Activated naive CD4-positive, alpha-beta T cell treated with anti-CD3 and anti-CD28 coated beads for 36 hours (primary cell): ENCODE data around the gene ANKS3. TPM values are rescaled to one million over a fixed set of nuclear protein-coding genes. Genes with fewer than 3 reads are reported as not detected.
A peak's percentile ranks its signal among the peaks of the same experiment; 100 is the strongest.
"Not testable (repeated sequence)": the region's sequence is repeated elsewhere in the genome, so short reads cannot be mapped to it uniquely, and the experiment has no call there.

Experiments
- CTCF ChIA-PET: fragments of 350-600 bp; sonication (Branson Sonifier 250); formaldehyde crosslinking; loops from one replicate; lab custom pipeline; 2021; ENCODE audit warnings: antibody characterized with exemption; lab: Charles Lee
- DNase-seq: peaks from one replicate; pipeline ENCODE4 v3.0.0-alpha.2; 2020
- H3K27ac Mint-ChIP-seq: one replicate; pipeline ENCODE4 v1.8.0; 2021; ENCODE audit warnings: mild to moderate bottlenecking, mixed read lengths
- H3K27me3 Mint-ChIP-seq: one replicate; pipeline ENCODE4 v1.8.0; 2021; ENCODE audit warnings: low read depth, mixed read lengths
- H3K36me3 Mint-ChIP-seq: one replicate; pipeline ENCODE4 v1.8.0; 2021; ENCODE audit warnings: low read depth, mixed read lengths
- H3K4me1 Mint-ChIP-seq: one replicate; pipeline ENCODE4 v1.8.0; 2021; ENCODE audit warnings: low read depth, mixed read lengths
- H3K4me3 Mint-ChIP-seq: one replicate; pipeline ENCODE4 v1.8.0; 2021; ENCODE audit warnings: mild to moderate bottlenecking, moderate library complexity, mixed read lengths
- H3K9me3 Mint-ChIP-seq: one replicate; pipeline ENCODE4 v1.8.0; 2021; ENCODE audit warnings: mixed read lengths
- intact Hi-C: fragments of 100-400 bp; cut with micrococcal nuclease; formaldehyde crosslinking; loops from one replicate; pipeline ENCODE4 v1.15.1; 2023
- total RNA-seq, 2 experiments: library from RNA; stranded (reverse); gene quantifications; one replicate each; pipeline ENCODE4 v1.2.3, GENCODE V29; 2021

The ANKS3 gene
- total RNA-seq, 2 experiments from 2014 or later, result 8.2 to 11.7 TPM

DNA sequence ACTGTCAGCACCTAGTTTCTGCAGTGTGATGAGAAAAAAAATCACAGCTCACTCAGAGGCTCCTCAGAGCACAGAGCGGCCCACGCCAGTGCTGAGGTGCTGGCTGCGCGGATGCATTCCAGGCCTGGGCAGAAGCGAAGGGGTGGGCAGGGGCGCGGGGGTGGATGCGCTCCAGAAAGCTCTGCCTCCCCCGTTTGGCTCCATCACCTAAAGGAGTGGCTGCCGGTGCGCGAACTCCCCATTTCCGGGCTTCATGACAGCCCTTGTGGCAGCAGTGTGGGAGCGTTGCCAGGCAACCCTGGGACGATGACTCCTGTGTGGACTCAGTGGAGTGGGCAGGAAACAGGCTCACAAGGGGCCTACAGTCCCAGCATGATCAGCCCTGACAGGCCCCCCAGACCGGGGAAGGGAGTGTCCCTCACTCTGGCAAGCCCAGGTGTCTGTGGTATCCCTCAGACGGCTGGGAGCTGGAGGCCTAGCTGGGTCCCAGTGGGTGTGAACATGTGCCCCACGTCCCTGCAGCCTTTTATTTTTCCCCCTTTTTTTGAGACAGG is 73.5 kb downstream of the ANKS3 start:
- intact Hi-C loops, result loop anchor here (2.0 kb wide), 1 partner anchor 16 kb away; no protein-coding TSS in a partner anchor
- Mint-ChIP-seq H3K4me3 (no peak overlapping the region), H3K4me1 (peaks cover 65% of the 10 kb centered on the region), H3K27me3 (no peaks in the 10 kb centered on the region), H3K36me3 (peaks cover 18% of the 10 kb centered on the region), H3K9me3 (no peaks in the 10 kb centered on the region), H3K27ac (peak overlapping the region; percentile 61)
- CTCF ChIA-PET, result interaction anchor here (0.7 to 1.0 kb wide), 3 partner anchors 9 to 178 kb away, joined by 5 to 7 read pairs (median 6); no protein-coding TSS in a partner anchor
- DNase-seq, result peak; percentile 89

- peaks cover 57% of the 10 kb centered on the region for H3K4me1 Mint-ChIP-seq
- intact Hi-C loops, result loop anchor here (2.0 kb wide), 1 partner anchor 17 kb away; no protein-coding TSS in a partner anchor
- H3K27ac Mint-ChIP-seq, result no peak overlapping the region
- peaks cover 19% of the 10 kb centered on the region for H3K36me3 Mint-ChIP-seq
- CTCF ChIA-PET, result interaction anchor here (0.9 to 1.2 kb wide), 2 partner anchors 8 to 34 kb away, joined by 4 to 6 read pairs; no protein-coding TSS in a partner anchor
- no peaks in the 10 kb centered on the region for H3K9me3 Mint-ChIP-seq
- DNase-seq, result no peak
- H3K4me3 Mint-ChIP-seq, result no peak overlapping the region
- H3K27me3 Mint-ChIP-seq, result no peaks in the 10 kb centered on the region
These were observed 74.4 kb downstream of the ANKS3 start for GRCh38 chr16:4659363-4660353.

DNA sequence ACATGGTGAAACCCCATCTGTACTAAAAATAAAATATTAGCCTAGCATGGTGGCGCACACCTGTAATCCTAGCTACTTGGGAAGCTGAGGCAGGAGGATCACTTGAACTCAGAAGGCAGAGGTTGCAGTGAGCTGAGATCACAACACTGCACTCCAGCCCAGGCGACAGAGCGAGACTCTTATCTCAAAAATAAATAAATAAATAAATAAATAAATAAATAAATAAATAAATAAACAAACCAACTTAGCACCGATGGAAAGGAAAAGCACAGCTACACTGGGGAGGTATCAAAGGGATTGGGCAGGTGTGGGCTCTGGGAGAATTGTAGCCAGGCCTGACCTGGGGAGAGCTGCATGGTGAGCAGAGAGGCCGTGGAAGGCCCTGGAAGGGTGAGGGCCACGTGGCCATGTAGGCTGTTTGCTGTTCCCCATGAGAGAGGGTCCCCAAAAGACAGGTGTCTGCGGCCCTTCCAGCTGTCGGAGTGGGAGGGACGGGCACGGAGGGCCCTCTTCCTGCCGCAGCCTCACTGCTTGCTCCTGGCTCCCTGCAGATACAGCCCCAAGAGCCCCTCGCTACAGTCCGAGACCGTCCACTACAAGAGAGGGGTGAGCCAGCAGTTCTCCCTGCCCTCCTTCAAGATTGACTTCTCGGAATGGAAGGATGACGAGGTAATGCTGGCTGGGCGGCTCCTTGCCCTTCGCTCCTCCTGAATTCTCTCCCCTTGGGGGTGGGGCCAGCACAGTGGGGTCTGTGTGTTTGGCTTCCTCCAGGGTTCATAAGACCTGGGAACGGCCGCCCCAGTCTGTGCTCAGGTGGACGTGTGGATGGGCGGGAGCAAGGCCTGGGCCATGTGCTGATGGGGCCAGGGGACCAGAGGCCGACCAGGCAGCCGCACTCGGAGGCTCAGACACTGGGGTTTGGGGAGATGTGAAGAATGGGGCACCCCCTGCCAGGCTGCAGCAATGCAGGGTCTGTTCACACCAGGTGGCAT is 77.1 kb downstream of the ANKS3 start:
- CTCF ChIA-PET, result no interaction called here
- no peaks in the 10 kb centered on the region for H3K9me3 Mint-ChIP-seq
- no peak overlapping the region for H3K4me3 Mint-ChIP-seq
- no peak for DNase-seq
- intact Hi-C loops, result no loop called here
- peaks cover 16% of the 10 kb centered on the region for H3K36me3 Mint-ChIP-seq
- no peaks in the 10 kb centered on the region for H3K27me3 Mint-ChIP-seq
- H3K27ac Mint-ChIP-seq, result no peak overlapping the region
- H3K4me1 Mint-ChIP-seq, result peaks cover 33% of the 10 kb centered on the region

- CTCF ChIA-PET, result no interaction called here
- no peak overlapping the region for H3K27ac Mint-ChIP-seq
These were observed 77.8 kb downstream of the ANKS3 start for GRCh38 chr16:4656221-4656620.

DNA sequence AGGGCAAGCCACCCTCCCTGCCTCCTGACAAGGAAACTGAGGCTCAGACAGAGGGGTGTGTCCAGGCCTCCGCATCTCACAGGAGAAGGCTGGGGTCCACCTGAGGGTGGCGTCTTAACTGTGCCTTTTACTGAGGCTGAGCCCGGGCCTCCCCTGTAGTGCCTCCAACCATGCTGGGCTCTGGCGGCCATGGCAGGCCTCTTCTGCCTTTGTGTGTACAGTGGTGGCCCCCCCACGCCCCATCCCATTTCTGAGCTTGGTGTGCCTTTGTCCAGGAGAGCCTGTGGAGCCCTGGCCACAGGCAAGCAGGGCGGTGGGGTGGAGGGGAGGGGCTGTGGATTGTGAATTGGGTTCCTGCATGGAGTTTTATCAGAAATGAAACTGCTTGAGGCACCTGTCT is 78.3 kb downstream of the ANKS3 start:
- no peak overlapping the region for H3K4me3 Mint-ChIP-seq
- CTCF ChIA-PET, result interaction anchor here (0.7 kb wide), 1 partner anchor 81 kb away, joined by 4 read pairs; no protein-coding TSS in a partner anchor
- DNase-seq, result no peak
- peaks cover 21% of the 10 kb centered on the region for H3K4me1 Mint-ChIP-seq
- H3K27ac Mint-ChIP-seq, result no peak overlapping the region
- no peaks in the 10 kb centered on the region for H3K9me3 Mint-ChIP-seq
- peaks cover 17% of the 10 kb centered on the region for H3K36me3 Mint-ChIP-seq
- H3K27me3 Mint-ChIP-seq, result no peaks in the 10 kb centered on the region
- intact Hi-C loops, result no loop called here

More at GRCh38 chr16:4656221-4656620, 77.8 kb downstream of the ANKS3 start:
- no peaks in the 10 kb centered on the region for H3K9me3 Mint-ChIP-seq
- H3K4me1 Mint-ChIP-seq, result peaks cover 26% of the 10 kb centered on the region
- H3K4me3 Mint-ChIP-seq, result no peak overlapping the region
- no peak for DNase-seq
- H3K27me3 Mint-ChIP-seq, result no peaks in the 10 kb centered on the region
- intact Hi-C loops, result no loop called here
- H3K36me3 Mint-ChIP-seq, result peaks cover 17% of the 10 kb centered on the region

DNA sequence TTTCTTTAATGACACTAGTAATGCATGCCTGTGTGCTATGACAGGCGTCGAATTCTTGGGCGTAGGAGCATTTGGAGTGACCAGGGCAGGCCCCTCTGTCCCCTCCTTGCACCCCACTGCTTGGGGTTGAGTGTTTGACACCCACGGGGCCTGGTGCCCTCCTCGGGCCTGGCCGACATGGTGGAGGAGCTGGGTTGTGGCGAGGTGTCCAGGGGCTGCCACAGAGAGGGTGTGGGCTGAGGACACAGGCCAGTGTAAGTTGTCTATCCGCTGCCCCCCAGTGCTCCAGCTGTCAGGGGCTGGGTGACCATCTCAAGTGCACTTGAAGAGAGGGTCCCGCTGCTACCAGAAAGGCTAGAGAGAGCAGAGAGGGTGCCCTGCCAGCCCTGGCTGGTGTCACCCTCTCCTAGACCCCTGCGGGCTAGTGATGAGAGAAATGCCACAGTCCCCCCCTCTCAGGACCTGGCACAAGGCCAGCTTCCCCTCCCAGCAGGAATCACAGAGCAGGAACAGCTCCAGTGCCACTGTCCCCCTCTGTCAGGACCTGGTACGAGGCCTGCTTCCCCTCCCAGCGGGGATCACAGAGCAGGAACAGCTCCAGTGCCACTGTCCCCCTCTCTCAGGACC is 79.0 kb downstream of the ANKS3 start:
- intact Hi-C loops, result no loop called here
- CTCF ChIA-PET, result interaction anchor here (0.7 to 1.6 kb wide), 2 partner anchors 9 to 81 kb away, joined by 4 read pairs; no protein-coding TSS in a partner anchor
- peaks cover 17% of the 10 kb centered on the region for H3K36me3 Mint-ChIP-seq
- H3K27me3 Mint-ChIP-seq, result no peaks in the 10 kb centered on the region
- DNase-seq, result no peak
- peaks cover 18% of the 10 kb centered on the region for H3K4me1 Mint-ChIP-seq
- no peak overlapping the region for H3K4me3 Mint-ChIP-seq
- H3K27ac Mint-ChIP-seq, result no peak overlapping the region
- no peaks in the 10 kb centered on the region for H3K9me3 Mint-ChIP-seq

- CTCF ChIA-PET, result interaction anchor here (1.6 kb wide), 1 partner anchor 10 kb away, joined by 4 read pairs; no protein-coding TSS in a partner anchor
- intact Hi-C loops, result no loop called here
- Mint-ChIP-seq H3K36me3 (peaks cover 15% of the 10 kb centered on the region), H3K4me1 (peaks cover 18% of the 10 kb centered on the region), H3K27ac (no peak overlapping the region), H3K4me3 (no peak overlapping the region), H3K27me3 (no peaks in the 10 kb centered on the region), H3K9me3 (no peaks in the 10 kb centered on the region)
- no peak for DNase-seq
These were observed 79.8 kb downstream of the ANKS3 start for GRCh38 chr16:4654011-4654963.

DNA sequence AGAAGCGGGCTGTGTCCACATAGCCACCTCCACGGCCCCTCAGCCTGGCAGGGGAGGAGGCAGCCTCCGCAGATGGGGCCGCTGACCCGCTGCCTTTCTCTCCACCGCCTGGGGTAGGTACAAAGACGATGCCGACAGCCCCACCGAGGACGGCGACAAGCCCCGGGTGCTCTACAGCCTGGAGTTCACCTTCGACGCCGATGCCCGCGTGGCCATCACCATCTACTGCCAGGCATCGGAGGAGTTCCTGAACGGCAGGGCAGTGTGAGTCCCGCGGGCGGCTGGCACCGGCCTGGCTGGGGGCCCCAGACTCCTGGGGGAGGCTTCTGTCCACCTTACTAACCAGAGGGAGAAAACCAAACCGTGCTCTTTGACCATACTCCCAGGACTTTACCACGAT is 81.5 kb downstream of the ANKS3 start:
- Mint-ChIP-seq H3K27me3 (no peaks in the 10 kb centered on the region), H3K36me3 (peaks cover 12% of the 10 kb centered on the region), H3K4me1 (peaks cover 20% of the 10 kb centered on the region), H3K4me3 (no peak overlapping the region), H3K27ac (no peak overlapping the region), H3K9me3 (no peaks in the 10 kb centered on the region)
- CTCF ChIA-PET, result no interaction called here
- DNase-seq, result no peak
- intact Hi-C loops, result no loop called here

DNA sequence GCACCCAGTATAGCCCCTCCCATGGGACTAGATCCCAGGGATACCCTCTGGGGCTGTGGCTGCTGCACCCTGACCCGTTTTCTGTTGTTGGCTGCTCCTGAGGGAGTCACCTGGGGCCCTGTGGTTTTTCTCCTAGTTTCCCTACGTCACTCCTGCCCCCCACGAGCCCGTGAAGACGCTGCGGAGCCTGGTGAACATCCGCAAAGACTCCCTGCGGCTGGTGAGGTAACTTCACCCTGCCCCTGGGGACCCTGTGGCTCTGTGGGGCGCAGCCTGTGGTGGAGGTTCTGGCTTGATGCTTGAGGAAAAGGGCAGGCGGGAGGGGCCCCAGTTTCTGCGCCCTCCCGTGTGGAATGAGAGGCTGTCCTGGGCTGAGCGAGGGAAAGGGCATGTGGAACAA is 82.2 kb downstream of the ANKS3 start:
- CTCF ChIA-PET, result interaction anchor here (0.5 to 1.3 kb wide), 4 partner anchors 8 to 115 kb away, joined by 3 to 7 read pairs (median 4); no protein-coding TSS in a partner anchor
- Mint-ChIP-seq H3K27ac (no peak overlapping the region), H3K4me3 (no peak overlapping the region), H3K9me3 (no peaks in the 10 kb centered on the region), H3K4me1 (peaks cover 27% of the 10 kb centered on the region), H3K36me3 (peaks cover 12% of the 10 kb centered on the region), H3K27me3 (no peaks in the 10 kb centered on the region)
- DNase-seq, result no peak
- intact Hi-C loops, result loop anchor here (2.0 kb wide), 1 partner anchor 35 kb away; no protein-coding TSS in a partner anchor

- CTCF ChIA-PET, result interaction anchor here (0.6 to 1.7 kb wide), 15 partner anchors 8 to 299 kb away, joined by 3 to 8 read pairs (median 4); partner anchors contain the start of gene MGRN1
- H3K36me3 Mint-ChIP-seq, H3K27me3 Mint-ChIP-seq, H3K9me3 Mint-ChIP-seq, H3K27ac Mint-ChIP-seq, H3K4me3 Mint-ChIP-seq: not testable (repeated sequence)
- DNase-seq, result peak; percentile 88
- H3K4me1 Mint-ChIP-seq, result peaks cover 40% of the 10 kb centered on the region
- intact Hi-C loops, result loop anchor here (2.0 kb wide), 1 partner anchor 34 kb away; no protein-coding TSS in a partner anchor
These were observed 83.5 kb downstream of the ANKS3 start for GRCh38 chr16:4650443-4651074.
